HFF-Myc (cell line): ENCODE results near the gene NCOA6.

Experiments used
- DNase-seq: peaks from one replicate; pipeline ENCODE4 v3.0.0-alpha.2; 2011; ENCODE audit warnings: low read depth; ENCODE audit errors: extremely low read depth
- H3K4me3 ChIP-seq: replicated peaks from 2 replicates; pipeline ENCODE4 v1.5.1; 2011; ENCODE audit warnings: low read depth, mild to moderate bottlenecking, control low read depth, low read length
- CTCF ChIP-seq: IDR thresholded peaks from 2 replicates; pipeline ENCODE4 v1.5.1; 2012; ENCODE audit warnings: mild to moderate bottlenecking, low read depth, low read length, control low read depth; ENCODE audit errors: missing control alignments

Gene NCOA6

GRCh38 chr20:34710861-34711574 lies 114.4 kb downstream of the NCOA6 start:
- DNase-seq: no peak
- no peak overlapping the region for H3K4me3 ChIP-seq
- no peak for TF ChIP-seq CTCF

GRCh38 chr20:34710568-34710839 lies 114.9 kb downstream of the NCOA6 start:
- H3K4me3 ChIP-seq: peak overlapping the region; percentile 53; the same call in 1 of the 2 replicates
- TF ChIP-seq CTCF: no peak
- no peak for DNase-seq

- peak overlapping the region; percentile 53 for H3K4me3 ChIP-seq
- peak; percentile 43 for TF ChIP-seq CTCF
- no peak for DNase-seq
Measured at GRCh38 chr20:34709831-34710567, 115.5 kb downstream of the NCOA6 start.

- DNase-seq: no peak
- TF ChIP-seq CTCF: no peak
- H3K4me3 ChIP-seq: peak overlapping the region; percentile 53
Measured at GRCh38 chr20:34709044-34709830, 116.2 kb downstream of the NCOA6 start.

GRCh38 chr20:34708621-34709043 lies 116.8 kb downstream of the NCOA6 start:
- no peak for DNase-seq
- TF ChIP-seq CTCF: peak; percentile 54
- H3K4me3 ChIP-seq: peak overlapping the region; percentile 53

GRCh38 chr20:34706912-34707784 lies 118.3 kb downstream of the NCOA6 start:
- no peak overlapping the region for H3K4me3 ChIP-seq
- no peak for TF ChIP-seq CTCF
- DNase-seq: no peak
